ENCODE measurements around the gene IGFL3.
"Not testable (repeated sequence)": the region's sequence is repeated elsewhere in the genome, so short reads cannot be mapped to it uniquely, and the experiment has no call there.

IGFL3 gene

GRCh38 chr19:46111376-46111775, 13.1 kb downstream of the IGFL3 start:
- no peaks in the 10 kb centered on the region for H3K9me3 ChIP-seq
- H3K27ac ChIP-seq, result no peak overlapping the region
- TF ChIP-seq, protein P1, sequence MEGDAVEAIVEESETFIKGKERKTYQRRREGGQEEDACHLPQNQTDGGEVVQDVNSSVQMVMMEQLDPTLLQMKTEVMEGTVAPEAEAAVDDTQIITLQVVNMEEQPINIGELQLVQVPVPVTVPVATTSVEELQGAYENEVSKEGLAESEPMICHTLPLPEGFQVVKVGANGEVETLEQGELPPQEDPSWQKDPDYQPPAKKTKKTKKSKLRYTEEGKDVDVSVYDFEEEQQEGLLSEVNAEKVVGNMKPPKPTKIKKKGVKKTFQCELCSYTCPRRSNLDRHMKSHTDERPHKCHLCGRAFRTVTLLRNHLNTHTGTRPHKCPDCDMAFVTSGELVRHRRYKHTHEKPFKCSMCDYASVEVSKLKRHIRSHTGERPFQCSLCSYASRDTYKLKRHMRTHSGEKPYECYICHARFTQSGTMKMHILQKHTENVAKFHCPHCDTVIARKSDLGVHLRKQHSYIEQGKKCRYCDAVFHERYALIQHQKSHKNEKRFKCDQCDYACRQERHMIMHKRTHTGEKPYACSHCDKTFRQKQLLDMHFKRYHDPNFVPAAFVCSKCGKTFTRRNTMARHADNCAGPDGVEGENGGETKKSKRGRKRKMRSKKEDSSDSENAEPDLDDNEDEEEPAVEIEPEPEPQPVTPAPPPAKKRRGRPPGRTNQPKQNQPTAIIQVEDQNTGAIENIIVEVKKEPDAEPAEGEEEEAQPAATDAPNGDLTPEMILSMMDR (IDR thresholded peaks at IDR 0.05), result no peak
- no peaks in the 10 kb centered on the region for H3K36me3 ChIP-seq
- no peak overlapping the region for H3K4me3 ChIP-seq
- H3K27me3 ChIP-seq, result peaks cover 0 to 2% of the 10 kb centered on the region in 2 donors
- no peak for DNase-seq
- H3K4me1 ChIP-seq, result no peaks in the 10 kb centered on the region
- intact Hi-C loops (cut with DNase I; ENCODE audit: low total_unique reads), result no loop called here

- peaks cover 0 to 4% (median 3%) of the 10 kb centered on the region in 3 donors for H3K9me3 ChIP-seq
- TF ChIP-seq, protein P1 (IDR thresholded peaks at IDR 0.05), result no peak
- no peak for DNase-seq
- H3K4me3 ChIP-seq, result no peak overlapping the region
- H3K4me1 ChIP-seq, result no peaks in the 10 kb centered on the region
- H3K27ac ChIP-seq, result no peak overlapping the region
- intact Hi-C loops (cut with DNase I; ENCODE audit: low total_unique reads), result no loop called here
- H3K36me3 ChIP-seq, result no peaks in the 10 kb centered on the region
- peaks cover 0 to 5% of the 10 kb centered on the region in 2 donors for H3K27me3 ChIP-seq
Measured at GRCh38 chr19:46109876-46110275, 14.6 kb downstream of the IGFL3 start.

DNA sequence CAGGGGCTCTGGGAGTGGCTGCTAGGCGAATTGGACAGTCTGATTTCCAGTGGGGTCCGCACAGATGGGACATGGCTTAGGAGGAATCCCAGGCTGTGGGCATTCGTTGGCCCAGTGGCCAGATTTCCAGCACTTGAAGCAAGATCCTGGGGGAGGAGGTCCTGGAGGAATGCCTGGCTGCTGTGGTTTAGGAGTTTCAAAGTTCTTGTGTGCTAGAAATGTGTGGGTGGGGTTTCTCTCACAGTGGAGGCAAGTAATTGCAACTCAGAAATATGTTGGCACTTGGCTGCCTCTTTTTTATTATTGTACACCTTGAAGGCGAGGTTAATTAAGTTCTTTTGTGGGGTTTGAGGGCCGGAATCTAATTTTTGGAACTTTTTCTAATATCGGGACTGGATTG, 17.1 kb downstream of the IGFL3 start:
- H3K27me3 ChIP-seq, result peaks cover 0 to 8% of the 10 kb centered on the region in 2 donors
- no peaks in the 10 kb centered on the region for H3K4me1 ChIP-seq
- no peak for DNase-seq
- peaks cover 0 to 8% (median 5%) of the 10 kb centered on the region in 3 donors for H3K9me3 ChIP-seq
- H3K27ac ChIP-seq, result no peak overlapping the region
- intact Hi-C loops (cut with DNase I; ENCODE audit: low total_unique reads), result no loop called here
- no peak overlapping the region for H3K4me3 ChIP-seq
- no peaks in the 10 kb centered on the region for H3K36me3 ChIP-seq
- TF ChIP-seq, protein P1 (IDR thresholded peaks at IDR 0.05), result no peak

- DNase-seq; H3K36me3 ChIP-seq; H3K4me3 ChIP-seq; H3K4me1 ChIP-seq; intact Hi-C loops (cut with DNase I; ENCODE audit: low total_unique reads); H3K27ac ChIP-seq: not testable (repeated sequence)
- Histone ChIP-seq H3K9me3 (peaks cover 0 to 18% (median 14%) of the 10 kb centered on the region in 3 donors), H3K27me3 (peaks cover 0 to 27% of the 10 kb centered on the region in 2 donors)
Measured at GRCh38 chr19:46102333-46102732, 22.2 kb downstream of the IGFL3 start.

DNA sequence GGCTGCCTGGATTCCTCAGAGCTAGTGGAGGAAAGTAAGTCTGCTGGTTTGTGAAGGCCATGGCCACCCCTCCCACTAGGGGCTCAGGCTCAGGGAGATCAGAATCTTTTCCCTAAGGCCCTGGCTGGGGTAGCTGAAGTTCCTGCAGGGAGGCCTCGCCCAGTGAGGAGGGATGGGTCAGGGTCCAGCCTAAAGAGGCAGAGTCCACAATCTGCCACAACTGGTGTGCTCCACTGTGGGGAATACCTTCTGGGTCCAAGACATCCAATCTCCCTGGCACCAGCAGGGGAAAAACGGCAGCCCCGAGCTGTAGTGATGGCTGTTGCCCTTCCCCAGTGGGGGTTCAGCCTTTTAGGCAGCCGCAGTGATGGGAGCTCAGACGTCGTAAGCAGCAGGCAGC, 23.2 kb downstream of the IGFL3 start:
- Histone ChIP-seq H3K4me3 (no peak overlapping the region), H3K27me3 (peaks cover 0 to 27% of the 10 kb centered on the region in 2 donors), H3K36me3 (no peaks in the 10 kb centered on the region), H3K9me3 (peaks cover 0 to 25% (median 18%) of the 10 kb centered on the region in 3 donors), H3K4me1 (no peaks in the 10 kb centered on the region), H3K27ac (no peak overlapping the region)
- intact Hi-C loops (cut with DNase I; ENCODE audit: low total_unique reads), result no loop called here
- no peak for DNase-seq
- TF ChIP-seq, protein P1 (IDR thresholded peaks at IDR 0.05), result no peak

GRCh38 chr19:46100344-46100743, 24.1 kb downstream of the IGFL3 start:
- peaks cover 0 to 24% of the 10 kb centered on the region in 2 donors for H3K27me3 ChIP-seq
- H3K9me3 ChIP-seq, result peaks cover 0 to 25% (median 18%) of the 10 kb centered on the region in 3 donors
- H3K4me3 ChIP-seq, result no peak overlapping the region
- intact Hi-C loops (cut with DNase I; ENCODE audit: low total_unique reads), result no loop called here
- TF ChIP-seq, protein P1 (IDR thresholded peaks at IDR 0.05), result no peak
- H3K36me3 ChIP-seq, result no peaks in the 10 kb centered on the region
- no peaks in the 10 kb centered on the region for H3K4me1 ChIP-seq
- DNase-seq, result no peak
- H3K27ac ChIP-seq, result no peak overlapping the region

All from tibial artery (tissue), 4 donors.